Esophagus squamous epithelium (tissue), 4 donors: ENCODE data around the gene FGF14.

ENCODE experiments used
- POLR2A ChIP-seq, 4 donors: fragments of 450-650 bp; IDR thresholded peaks; one replicate each; pipeline ENCODE4 v1.6.1; 2017; ENCODE audit warnings: antibody characterized with exemption in 4 of 4, mild to moderate bottlenecking in 4 of 4, moderate library complexity in 3 of 4
- TF ChIP-seq, protein P1 (sequence below), 6 experiments: fragments of 450-650 bp in 4 of 6; fragments of 200-600 bp in 2 of 6; sonication (generic) in 2 of 6; IDR thresholded peaks; one replicate each; pipeline ENCODE4 v1.5.1; 2016 to 2019; ENCODE audit warnings: antibody characterized with exemption in 6 of 6, mild to moderate bottlenecking in 4 of 6, moderate library complexity in 4 of 6

DNA sequence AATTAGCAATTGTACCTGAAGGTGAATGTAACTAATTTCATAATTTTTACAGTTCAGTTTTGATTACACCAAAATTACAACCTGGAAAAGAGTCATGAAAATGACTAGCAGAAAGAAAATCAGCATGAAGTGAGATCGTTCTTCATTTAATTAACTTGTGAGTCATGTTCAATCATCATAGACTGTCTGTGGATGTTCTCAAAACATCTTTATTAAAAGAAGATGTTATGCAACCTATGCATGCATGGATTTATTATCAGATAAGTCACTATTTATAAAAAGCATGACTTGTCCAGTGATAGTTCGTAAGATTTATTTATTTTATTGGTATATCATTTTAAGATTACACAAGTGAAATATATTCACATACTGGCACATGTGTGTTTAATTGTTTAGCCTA is 703.4 kb downstream of the FGF14 start:
- TF ChIP-seq, protein P1, sequence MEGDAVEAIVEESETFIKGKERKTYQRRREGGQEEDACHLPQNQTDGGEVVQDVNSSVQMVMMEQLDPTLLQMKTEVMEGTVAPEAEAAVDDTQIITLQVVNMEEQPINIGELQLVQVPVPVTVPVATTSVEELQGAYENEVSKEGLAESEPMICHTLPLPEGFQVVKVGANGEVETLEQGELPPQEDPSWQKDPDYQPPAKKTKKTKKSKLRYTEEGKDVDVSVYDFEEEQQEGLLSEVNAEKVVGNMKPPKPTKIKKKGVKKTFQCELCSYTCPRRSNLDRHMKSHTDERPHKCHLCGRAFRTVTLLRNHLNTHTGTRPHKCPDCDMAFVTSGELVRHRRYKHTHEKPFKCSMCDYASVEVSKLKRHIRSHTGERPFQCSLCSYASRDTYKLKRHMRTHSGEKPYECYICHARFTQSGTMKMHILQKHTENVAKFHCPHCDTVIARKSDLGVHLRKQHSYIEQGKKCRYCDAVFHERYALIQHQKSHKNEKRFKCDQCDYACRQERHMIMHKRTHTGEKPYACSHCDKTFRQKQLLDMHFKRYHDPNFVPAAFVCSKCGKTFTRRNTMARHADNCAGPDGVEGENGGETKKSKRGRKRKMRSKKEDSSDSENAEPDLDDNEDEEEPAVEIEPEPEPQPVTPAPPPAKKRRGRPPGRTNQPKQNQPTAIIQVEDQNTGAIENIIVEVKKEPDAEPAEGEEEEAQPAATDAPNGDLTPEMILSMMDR (IDR thresholded peaks at IDR 0.05), result no peak
- no peak for TF ChIP-seq POLR2A (IDR thresholded peaks at IDR 0.05)
